ENCODE data around the gene CSPG5.

The CSPG5 gene

GRCh38 chr3:47542471-47543173 lies 36.0 kb downstream of the CSPG5 start:
- DNase-seq, result peak in 53 of 56 donors; percentile 5 to 98 (median 66)

- DNase-seq, result no peak
Measured at GRCh38 chr3:47541583-47542108, 37.0 kb downstream of the CSPG5 start.

- DNase-seq, result no peak
Measured at GRCh38 chr3:47540281-47540680, 38.4 kb downstream of the CSPG5 start.

- peak in 3 of 56 donors; percentile 20 to 36 (median 28) for DNase-seq
Measured at GRCh38 chr3:47536967-47537366, 41.7 kb downstream of the CSPG5 start.

- DNase-seq, result peak in 53 of 56 donors; percentile 9 to 89 (median 66)
Measured at GRCh38 chr3:47536221-47536891, 42.3 kb downstream of the CSPG5 start.

- DNase-seq, result no peak
Measured at GRCh38 chr3:47533996-47534454, 44.6 kb downstream of the CSPG5 start.

GRCh38 chr3:47533481-47533880 lies 45.2 kb downstream of the CSPG5 start:
- DNase-seq, result no peak

- no peak for DNase-seq
Measured at GRCh38 chr3:47527952-47528725, 50.5 kb downstream of the CSPG5 start.

- no peak for DNase-seq
Measured at GRCh38 chr3:47525617-47526016, 53.0 kb downstream of the CSPG5 start.

GRCh38 chr3:47523310-47524073 lies 55.2 kb downstream of the CSPG5 start:
- DNase-seq, result no peak

GRCh38 chr3:47522082-47522987 lies 56.3 kb downstream of the CSPG5 start:
- DNase-seq, result peak in 54 of 56 donors; percentile 5 to 84 (median 64)

- DNase-seq, result no peak
Measured at GRCh38 chr3:47520756-47521155, 57.9 kb downstream of the CSPG5 start.

GRCh38 chr3:47517937-47518336 lies 60.7 kb downstream of the CSPG5 start:
- DNase-seq, result no peak

- no peak for DNase-seq
Measured at GRCh38 chr3:47515864-47516319, 62.8 kb downstream of the CSPG5 start.

GRCh38 chr3:47515100-47515499 lies 63.6 kb downstream of the CSPG5 start:
- no peak for DNase-seq

- DNase-seq, result peak in 55 of 56 donors; percentile 69 to 100 (median 97)
Measured at GRCh38 chr3:47513125-47513929, 65.3 kb downstream of the CSPG5 start, which contains the start of gene ELP6. ELP6 (minus strand) TSS chr3:47513712; CDS start chr3:47513590, 122 bp downstream.

GRCh38 chr3:47512416-47513124 lies 66.1 kb downstream of the CSPG5 start:
- DNase-seq, result peak in 14 of 56 donors; percentile 3 to 54 (median 25)
